NCI-H526 (cell line): ENCODE measurements around the gene EHD1.

ENCODE experiments used
- DNase-seq, 2 experiments: peaks; one replicate each; lab custom pipeline; 2025; lab: John Stamatoyannopoulos, UW

EHD1 gene

DNA sequence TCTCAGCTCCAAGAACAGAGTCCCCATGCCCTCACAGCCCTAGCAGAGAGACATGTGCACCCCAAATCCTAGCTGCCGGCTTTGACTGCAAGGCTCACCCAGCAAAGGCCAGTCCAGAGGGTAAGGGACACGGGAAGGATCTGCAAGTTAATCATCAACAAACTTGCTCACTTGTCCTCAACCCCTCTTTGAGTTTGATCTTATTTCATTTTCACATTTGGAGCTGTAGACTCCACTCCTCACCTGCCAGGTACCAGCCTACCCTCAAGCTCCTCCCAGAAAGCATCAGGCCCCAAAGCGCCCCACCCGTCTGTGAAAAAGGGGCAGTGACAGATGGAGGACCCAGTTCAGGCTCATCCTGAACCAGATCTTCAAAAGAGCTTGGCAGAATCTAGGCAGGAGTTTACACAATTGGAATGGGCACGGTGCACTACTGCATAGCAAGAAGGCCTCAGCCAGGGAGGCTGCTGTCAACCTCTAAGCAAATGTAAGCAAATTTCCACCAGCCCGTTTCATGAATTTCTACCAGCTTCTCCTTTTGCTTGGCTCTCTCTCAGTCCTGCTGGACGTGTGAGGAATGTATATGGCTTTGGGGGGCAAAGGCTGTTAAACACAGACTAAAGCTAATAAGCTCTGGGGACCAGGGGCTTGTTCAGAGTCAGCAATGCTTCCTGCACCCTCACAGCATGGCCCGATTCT is 5.5 kb downstream of the EHD1 start:
- peak; percentile 98 to 99 for DNase-seq

DNA sequence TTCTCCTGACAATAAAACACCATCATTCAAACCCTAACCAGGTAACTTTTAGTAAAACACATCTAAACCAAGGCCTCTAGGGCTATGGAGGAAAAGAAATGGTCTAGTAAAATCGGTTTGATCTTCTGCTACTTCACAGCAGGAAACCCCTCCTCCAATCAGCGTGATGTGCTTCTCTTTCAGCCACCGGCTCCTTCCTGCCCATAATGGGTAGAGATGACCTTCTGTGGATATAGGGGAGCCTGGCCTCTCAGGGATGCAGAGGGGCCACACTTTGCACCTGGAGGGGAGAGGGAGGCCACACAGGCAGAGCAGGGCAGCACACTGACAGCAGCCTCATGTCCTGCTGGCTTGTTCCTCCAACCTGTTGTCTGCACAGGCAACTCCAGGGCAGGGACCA is 6.9 kb downstream of the EHD1 start:
- no peak for DNase-seq

DNA sequence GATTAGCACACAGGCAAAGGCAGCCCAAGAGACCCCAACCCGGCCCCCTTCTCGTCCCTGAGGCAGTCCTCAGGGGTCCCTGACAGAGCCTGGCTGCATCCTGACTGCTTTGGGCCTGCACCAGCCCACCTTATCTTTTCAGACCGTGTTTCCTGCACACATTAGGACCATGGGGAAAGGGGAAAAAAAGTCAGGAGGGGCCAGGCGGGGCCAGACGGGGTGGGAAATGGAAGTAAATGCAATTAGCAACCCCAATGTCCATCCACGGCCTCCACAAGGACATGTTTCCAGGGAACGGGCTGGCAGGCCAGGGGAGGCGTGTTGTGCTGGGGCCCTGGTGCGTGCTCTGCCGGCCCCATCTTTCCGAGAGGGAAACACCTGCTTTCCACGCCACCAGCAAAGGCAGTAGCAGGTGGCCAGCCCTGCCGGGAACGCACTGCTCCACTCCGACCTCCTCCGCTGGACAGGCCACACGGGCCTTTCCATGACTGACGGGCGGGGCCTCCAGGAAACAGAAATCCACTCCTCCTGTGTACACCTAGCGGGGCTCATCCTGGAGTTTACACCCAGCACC is 7.4 kb downstream of the EHD1 start:
- DNase-seq: peak in 1 of 2 experiments; percentile 29

DNA sequence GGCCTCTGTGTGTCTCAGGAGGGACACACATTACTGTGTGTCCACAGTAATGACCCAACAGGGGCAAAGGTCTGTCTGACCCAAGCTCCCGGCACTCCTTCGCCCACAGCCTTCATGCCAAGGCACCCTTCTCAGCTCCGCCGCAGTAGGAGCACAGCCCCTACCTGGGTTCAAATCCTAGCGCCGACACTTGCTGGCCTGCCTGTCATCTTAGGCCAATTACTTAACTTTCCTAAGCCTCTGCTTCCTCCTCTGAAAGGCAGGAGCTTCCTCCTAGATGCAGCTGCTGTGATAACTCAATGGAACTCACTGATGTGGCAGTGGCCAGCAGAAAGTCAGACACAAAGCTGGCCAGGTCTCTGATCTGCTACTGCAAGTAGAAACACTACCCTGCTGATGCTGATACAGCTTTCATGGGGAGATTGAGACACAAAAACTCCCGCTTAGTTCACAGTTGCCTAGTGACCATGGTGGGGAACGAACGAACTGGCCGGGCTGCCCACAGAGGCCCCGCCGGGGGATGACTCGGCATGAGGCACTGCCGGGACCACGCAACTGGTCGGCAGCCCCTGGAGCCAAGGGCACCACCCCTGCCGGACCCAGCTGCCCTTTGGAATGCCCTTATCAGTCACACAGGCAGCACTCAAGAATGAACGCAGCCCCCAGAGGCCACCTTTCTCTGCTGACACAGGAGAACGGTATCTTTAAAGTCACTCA is 8.1 kb downstream of the EHD1 start:
- DNase-seq: no peak

DNA sequence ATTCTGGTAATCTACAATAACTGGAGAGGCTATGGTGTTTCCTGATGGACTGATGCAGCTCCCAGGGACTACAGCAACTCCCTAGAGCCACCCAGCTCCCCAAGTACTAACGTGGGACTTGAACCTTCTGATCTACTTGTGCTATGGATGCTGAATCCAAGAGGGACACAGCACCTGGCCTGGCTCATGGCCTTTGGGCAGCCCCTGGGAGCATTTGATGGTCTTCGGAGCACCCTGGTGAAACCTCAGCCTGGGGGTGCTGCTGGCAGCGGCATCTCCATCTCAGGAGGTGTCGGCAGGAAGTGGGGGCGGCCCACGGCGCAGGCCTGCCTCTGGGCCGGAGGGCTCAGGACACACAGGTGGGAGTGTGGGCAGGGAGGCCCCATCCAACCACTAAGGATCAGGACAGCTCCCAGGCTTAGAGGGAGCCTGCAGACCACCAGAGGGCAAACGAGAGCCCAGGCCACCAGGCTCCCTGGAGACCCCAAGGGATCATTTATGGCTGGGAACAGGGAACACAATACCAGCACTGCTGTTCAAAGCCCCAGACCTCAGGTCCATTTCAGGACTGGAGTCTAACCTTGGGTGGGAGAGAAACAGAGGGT is 8.7 kb downstream of the EHD1 start:
- DNase-seq: peak; percentile 66 to 74

DNA sequence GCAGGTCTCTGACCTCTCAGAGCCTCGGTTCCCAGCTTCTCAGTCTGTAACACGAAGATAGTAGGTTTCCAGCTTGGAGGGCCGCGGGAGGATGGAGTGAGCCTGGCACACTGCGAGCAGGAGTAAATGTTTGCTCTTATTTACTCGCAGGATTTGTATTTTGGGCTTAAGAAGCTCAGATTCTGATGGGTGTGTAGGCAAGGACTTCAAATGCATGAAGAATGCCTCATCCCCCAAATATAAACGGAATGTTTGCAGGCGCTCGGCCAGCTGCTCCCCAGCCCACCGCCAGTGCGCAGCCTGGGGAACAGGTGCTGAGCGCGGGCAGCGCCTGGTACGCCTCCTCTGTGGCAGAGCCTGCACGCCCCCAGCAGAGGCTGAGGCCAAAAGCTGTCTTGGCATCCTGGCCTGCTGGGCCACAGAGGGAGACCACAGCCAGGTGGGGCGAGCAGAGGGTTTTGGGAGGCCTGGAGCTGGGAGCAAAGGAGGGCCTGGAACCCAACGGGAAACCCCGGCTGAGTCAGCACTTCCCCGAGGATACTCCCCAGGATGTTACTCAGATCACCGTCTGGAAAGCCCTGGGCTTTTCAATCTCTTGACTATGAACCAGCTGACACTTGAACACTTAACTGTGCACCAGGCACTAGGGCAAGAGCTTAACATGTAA is 9.4 kb downstream of the EHD1 start:
- peak in 1 of 2 experiments; percentile 76 for DNase-seq

DNA sequence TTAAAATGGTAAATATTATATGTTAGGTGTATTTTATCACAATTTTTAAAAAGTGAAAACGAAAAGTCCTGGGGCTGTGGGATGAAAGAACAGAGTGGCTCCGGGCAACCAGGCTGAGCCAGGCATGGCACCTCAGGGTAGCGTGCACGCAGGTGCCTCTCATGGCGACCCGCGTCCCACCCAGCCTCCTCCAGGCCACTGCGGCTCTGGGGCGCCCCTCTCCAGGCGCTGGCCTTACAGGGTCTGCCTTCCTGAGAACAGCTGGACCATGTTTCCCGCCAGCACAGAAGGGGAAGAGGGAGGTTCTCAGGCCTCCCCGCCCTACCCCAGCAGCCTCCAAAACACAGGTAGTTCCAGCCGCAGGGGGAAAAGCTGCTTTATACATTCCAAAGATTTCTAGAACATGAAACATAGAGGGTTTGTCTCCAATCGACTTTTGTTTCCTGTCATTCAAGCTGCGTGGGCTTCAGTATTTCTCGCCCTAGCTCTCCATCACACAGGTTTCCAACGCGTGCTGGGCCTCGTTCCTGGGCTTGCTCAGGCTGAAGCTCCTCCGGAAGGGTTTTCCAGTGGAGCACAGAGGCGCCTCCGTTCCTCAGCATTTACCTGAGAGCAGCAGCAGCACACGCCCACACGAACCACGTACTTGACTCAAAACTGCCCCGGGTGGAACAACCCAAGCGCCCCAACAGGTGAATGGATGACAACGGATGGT is 10.5 kb downstream of the EHD1 start:
- no peak for DNase-seq

DNA sequence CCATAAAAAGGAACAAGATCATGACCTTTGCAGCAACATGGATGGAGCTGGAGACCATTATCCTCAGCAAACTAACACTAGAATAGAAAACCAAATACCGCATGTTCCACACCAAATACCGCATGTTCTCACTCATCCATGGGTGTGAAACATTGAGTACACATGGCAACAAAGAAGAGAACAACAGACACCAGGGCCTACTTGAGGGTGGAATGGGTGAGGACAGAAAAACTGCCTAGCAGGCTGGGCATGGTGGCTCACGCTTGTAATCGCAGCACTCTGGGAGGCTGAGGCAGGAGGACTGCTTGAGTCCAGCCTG is 12.3 kb downstream of the EHD1 start:
- DNase-seq: no peak

DNA sequence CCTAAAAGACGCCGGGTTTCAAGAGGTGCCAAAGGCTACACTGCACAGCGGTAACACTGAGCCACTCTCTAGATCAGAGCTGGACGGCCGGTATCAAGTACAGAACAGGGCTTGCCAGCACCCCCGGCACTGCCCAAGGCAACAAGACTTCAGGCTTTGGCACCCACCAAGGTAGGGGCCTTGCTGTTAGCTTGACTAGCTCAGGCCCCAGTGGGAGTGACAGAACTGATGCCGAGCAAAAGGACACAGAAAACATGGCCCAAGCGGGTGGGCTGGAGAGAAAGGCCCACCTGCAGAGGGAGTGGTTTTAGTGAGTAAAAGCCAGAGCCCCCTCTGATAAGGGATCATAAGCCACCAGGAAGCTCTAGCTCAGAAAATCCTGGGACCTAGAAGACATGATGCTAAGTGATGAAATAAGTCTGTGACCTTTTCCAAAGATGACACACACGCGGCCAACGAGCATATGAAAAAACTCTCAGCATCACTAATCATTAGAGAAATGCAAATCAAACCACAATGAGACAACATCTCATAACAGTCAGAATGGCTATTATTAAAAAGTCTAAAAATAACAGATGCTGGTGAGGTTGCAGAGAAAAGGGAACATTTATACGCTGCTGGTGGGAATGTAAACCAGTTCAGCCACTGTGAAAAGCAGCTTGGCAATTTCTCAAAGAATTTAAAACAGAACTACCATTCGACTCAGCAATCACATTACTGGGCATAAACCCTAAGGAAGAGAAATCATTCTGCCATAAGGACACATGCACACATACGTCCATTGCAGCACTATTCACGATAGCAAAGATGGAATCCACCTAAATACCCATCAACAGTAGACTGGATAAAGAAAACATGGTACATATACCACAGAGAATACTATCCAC is 12.9 kb downstream of the EHD1 start:
- peak in 1 of 2 experiments; percentile 46 for DNase-seq

DNA sequence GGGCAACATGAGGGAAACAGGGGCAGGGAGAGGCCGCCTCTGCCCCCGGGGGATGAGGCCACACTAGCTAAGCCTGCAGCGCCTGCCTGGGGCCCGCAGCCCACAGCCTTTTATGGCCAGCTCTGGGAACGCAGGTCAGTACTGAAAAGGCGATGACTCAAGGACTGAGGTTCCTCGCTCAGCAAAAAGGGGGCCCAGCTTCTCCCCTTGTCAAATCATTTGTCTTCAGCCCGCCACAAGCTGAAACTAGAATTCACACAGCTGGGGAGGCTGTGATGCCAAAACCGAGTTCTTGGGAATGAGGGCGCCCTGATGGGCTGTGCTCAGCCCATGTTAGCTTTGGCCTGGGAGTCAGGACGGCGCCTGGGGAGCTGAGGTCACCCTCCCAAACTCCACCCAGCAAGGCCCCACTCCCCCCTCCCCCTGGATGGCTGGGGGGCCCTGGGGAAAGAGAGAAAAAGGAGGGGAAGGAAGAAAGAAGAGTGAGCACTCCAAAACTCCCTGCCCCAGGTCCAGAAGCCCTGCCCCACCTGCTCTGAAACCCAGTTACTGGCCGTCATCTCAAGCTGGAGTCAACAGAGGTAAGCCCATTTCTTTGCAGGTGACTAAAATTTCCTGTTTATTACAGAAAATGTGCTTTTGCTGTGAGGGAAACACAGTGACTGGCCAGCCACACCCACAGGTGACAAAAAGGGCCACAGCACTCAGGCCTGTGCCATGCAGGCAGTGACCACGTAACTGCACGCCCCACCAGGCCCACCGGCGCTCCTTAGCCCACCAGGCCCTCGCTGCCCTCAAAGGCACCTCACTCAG is 13.7 kb downstream of the EHD1 start:
- DNase-seq: no peak

DNA sequence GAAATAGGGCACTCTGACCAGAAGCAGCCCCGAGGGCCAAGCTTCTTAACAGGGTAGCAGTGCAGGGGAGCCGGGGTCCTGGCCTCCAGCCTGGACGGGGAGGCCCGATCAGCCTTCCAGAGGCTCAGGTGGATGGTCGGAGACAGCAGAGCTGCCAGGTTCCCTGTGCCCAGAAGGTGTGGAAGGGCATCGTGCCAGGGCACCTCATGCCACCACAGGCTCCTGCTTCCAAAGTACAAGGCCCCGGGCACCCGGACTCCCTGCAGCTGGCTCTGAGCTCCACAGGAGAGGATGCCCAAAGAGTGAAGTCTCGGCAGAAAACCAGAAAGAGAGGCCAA is 14.3 kb downstream of the EHD1 start:
- no peak for DNase-seq

DNA sequence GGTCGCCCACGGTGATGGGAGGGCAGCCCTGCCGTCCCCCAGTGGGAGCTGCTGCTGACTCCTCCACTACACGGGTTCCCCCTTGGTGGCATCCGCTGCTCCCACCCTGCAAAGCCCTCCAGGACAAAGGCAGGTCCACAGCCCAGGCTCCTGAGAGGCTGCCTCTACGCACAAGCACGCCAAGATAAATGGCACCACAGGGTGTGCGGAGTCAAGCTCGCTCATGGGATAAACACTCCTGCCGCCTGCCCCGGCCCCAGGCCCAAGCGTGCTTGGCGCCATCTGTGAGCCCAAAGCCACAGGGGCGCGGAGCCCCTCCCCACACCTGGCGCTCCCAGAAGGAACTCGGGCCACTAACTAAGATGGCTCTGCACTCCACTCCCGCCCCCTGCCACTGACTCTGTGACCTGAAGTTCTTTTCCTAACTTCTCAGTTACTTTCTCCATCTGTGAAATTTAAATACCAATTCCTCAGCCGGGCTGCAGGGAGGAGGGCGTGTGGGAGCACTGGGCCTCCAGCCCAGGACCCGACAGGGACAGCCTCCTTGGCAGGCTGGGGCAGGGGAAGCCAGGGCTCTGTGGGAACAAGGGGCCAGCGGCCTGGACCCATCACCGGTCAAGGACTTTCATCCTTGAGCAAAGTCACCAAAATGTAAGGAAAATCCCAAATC is 14.9 kb downstream of the EHD1 start:
- DNase-seq: no peak

DNA sequence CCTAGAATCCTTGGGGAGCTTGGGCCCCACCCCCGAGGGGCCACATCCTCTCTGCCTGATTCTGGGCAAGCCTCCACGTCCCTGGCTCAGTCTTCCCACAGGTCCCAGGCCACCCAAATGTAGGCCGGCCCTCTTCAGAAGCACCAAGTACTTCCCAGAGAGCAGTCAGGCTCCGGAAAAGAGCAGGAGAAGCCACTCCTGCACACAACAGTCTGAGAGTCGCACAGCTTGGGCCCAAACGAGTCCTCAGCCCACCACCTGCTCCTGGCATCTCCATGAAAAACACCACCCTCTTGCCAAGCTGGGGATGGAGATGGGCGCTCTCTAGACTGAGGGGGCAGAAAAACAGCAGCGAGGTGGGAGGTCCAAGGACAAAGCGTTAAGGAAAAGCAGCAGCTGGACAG is 15.4 kb downstream of the EHD1 start:
- no peak for DNase-seq

DNA sequence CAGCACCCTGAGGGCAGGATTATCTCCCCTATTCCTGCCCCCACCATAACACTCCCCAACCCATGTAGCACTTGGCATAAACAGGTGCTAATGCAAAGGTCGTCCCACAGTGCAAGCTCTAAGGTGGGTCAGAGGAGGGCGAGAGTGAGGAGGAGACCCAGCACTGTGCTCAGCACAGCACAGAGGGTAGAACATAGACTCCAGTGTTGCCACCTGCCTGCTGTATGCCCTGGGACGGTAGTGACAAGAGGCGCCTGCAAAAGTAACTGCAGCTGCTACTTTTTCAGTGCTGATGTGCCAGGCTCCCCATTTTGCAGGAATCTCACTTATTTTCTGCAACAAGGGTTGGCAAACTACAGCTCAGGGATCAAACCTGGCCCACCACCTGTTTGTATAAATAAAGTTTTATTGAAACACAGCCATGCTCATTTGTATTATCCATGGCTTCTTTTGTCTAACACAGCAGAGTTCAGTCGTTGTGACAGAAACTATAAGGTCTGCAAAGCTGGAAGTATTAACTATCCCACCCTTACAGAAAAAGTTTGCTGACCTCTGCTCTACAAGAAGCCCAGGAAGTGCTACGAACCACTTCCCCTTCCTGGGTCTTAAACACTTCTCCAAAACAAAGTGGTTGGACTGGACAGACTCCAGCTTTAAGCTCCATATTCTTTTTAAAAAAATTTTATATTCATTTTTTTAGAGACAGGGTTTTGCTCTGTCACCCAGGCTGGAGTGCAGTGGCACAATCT is 17.0 kb downstream of the EHD1 start:
- no peak for DNase-seq

DNA sequence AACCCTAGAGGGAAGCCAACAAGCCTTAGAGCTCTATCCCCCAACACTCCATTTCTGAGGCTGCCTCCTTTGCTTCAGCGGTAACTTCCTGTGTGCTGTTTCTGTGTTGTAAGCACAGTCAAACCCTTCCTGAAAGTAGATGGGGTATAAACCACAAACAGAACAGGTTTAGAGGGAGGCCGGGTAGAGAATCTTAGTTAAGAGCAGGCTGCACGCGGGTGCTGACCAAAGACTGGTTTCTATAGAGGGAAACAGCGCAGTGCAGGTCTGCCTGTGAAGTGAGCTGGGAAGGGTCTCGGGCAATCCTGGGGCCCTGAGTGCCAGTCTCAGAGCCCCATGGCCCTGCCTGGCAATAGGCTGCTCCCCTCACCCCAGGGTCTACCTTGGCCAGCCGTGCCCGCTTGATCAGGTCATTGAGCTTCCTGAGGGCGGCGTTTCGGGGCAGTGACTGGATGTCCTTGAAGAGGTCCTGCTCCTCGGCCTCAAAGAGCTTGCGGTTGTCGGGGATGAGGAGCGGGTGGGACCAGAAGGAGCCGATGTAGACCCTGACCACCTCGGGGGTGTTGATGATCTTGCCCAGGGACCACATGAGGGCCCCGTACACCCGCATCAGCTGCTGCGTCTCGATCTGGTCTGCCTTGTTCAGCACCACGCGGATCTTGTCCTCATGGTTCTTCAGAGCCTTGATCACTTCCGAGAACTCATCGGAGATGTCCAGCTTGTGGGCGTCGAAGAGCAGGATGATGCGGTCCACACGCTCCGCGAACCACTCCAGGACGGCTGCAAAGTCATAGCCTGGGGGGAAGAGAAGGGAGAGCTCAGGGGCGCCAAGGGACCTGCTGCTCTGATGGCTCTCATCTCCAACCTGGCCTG is 18.6 kb downstream of the EHD1 start:
- DNase-seq: no peak

DNA sequence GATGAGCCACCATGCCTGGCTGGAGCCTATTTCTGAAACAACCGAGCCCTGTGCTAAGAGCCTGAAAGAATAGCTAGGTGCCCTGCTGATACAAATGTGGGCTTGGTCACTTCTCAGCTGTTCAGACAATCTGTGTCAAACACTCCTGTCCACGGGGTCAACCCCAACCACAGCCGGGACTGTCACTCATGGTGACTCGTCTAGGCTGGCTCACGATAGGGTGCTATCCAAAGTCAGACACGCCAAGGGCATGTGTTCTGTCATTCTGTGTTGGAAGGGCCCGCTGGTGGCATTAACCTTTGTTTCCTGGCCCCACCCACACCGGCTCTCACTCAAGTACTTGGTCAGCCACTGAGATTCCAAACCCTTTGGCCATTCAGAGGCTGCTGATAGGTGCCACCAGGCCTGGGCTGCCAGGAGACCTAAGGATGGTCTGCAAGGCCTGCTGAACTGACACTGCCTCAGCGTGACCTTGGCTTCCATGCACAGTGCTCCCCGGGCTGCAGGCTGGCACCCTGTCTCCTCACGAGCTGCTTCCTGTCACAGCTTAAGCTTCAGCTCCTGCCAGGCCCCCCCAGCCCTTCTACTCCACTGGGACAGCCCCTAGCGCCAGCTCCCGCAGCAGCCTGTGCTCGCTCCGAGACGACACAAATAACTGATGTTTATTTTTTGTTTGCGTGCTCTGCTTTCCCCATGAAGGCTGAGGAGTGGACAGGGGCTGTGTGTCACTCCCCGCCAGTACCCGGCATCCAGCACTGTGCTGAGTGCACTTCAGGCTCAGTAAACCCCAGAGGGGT is 19.8 kb downstream of the EHD1 start:
- no peak for DNase-seq

DNA sequence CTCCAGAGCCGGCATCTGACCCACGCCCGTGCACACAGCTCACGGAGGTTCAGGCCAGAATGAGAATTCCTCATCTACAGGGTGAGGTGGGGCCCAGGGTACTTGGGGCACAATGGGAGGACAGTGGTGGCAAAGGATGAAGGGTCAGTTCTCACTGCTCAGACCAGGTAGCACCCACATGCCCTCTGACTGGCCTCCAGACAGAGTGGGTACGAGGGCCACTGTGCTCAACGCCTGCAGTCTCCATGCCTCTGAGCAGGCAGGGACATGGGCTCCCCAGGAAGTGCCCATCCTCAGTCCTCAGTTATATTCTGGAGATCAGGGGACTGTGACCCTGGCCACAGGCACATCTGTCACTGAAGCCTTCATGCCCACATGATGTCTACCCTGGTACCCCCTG is 20.9 kb downstream of the EHD1 start:
- DNase-seq: no peak
